22Rv1 (cell line): Measurements from ENCODE around the gene SMAD4.
"Not testable (repeated sequence)": the region's sequence is repeated elsewhere in the genome, so short reads cannot be mapped to it uniquely, and the experiment has no call there.

Experiments
- CTCF ChIP-seq: fragments of 450-650 bp; IDR thresholded peaks from 2 replicates; pipeline ENCODE4 v1.5.1; 2017; ENCODE audit warnings: mild to moderate bottlenecking
- ZFX ChIP-seq: fragments of 450-650 bp; IDR thresholded peaks from 2 replicates; pipeline ENCODE4 v1.6.1; 2017; ENCODE audit warnings: antibody characterized with exemption, borderline replicate concordance

- not testable (repeated sequence) for TF ChIP-seq CTCF, ZFX
These were observed 89.5 kb downstream of the SMAD4 start for GRCh38 chr18:51119561-51119960.
